ENCODE measurements around the gene FGR.

The FGR gene

DNA sequence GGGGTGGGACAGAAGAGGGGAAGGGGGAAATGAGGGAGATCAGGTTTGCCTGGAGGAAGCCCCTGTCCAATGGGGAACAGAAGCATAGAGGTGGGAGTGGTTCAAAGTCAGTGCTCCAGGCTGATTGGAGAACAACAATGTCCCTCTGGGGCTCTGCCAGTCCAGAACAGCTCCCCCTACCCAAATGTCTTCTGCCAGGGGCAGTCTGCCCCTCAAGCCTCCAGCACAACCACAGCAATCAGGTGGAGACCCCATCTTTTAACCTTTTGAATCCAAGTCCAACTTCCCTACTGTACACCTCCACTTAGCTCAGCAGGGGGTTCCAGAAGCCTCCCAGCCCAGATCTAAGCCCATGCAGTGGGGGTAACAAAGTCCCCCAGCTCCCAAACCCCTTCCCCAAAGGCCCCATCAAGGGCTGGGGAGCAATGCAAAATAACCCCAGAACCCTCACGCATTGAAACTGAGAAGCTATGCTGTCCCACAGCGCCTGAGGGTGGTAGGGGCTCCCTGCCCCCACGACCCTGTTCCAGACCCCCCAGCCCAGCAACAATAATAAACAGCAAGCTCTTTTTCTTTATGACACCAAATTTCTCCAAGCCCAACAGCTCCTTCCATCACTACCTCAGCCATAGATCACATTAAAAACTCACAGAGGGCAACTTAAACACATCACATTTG lies 34.3 kb downstream of the FGR start:
- no peak for DNase-seq (ENCODE audit: low read depth)

- DNase-seq (ENCODE audit: low read depth) = no peak
Measured at GRCh38 chr1:27599605-27600497, 35.1 kb downstream of the FGR start.

GRCh38 chr1:27598902-27599528 lies 36.0 kb downstream of the FGR start:
- DNase-seq (ENCODE audit: low read depth) = no peak

- no peak for DNase-seq (ENCODE audit: low read depth)
Measured at GRCh38 chr1:27598295-27598687, 36.7 kb downstream of the FGR start.

DNA sequence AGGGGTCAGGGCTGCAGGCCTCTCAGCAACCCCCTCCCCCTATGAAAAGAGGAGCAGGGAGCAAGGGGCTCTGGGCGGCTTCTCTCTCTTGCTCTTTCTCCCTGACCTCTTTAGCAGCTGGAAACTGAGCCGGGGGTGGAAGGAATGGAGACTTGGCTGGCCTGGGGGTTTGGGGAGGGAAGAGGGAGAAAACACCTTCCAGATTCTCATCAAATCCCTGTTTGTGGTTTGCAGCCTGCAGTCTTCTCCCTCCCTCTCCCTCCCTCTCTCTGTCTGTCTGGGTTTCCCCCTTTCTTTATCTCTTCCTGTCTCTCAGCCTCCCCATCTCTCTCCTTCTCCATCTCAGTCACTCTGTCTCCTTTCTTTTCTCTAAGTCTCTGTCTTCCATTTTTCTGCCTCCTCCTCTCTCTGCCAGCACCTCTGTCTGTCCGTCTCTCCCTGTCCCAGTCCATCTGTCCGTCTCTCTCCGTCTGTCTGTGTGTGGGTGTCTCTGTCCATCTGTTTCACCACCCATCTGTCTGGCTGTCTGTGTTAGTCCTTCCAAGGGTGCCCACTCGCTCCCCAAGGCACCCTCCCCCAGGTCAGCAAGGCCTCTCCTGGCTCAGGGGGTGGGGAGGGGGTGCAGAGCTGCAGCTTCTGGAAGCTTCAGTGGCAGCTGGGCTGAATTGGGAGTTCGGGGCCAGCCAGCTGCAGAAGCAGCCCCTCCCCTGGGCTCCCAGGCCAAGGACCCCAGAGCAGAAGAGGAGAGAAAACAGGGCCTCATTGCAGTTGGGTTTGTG lies 37.3 kb downstream of the FGR start:
- no peak for DNase-seq (ENCODE audit: low read depth)

DNA sequence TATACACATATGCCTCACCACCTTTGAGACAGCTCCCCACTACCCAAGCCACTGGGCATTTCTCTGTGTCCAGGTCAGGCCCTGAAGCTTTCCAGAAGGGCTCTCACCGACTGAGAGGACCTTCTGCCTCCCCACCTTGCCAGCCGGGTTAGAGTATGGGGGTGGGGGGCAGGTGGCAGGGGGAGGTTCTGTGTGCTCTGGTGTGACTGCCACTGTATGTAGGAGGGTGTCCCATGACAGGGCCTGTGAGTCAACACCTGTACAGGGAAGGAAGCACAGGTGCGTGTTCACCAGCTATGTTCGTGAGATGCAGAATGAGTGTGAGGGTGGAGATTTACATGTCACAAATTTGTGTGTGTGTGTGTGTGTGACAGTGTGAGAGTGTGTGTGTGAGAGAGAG lies 38.0 kb downstream of the FGR start:
- DNase-seq (ENCODE audit: low read depth) = no peak

GRCh38 chr1:27596261-27596660 lies 38.7 kb downstream of the FGR start:
- DNase-seq (ENCODE audit: low read depth) = no peak

- no peak for DNase-seq (ENCODE audit: low read depth)
Measured at GRCh38 chr1:27595597-27595996, 39.4 kb downstream of the FGR start.

DNA sequence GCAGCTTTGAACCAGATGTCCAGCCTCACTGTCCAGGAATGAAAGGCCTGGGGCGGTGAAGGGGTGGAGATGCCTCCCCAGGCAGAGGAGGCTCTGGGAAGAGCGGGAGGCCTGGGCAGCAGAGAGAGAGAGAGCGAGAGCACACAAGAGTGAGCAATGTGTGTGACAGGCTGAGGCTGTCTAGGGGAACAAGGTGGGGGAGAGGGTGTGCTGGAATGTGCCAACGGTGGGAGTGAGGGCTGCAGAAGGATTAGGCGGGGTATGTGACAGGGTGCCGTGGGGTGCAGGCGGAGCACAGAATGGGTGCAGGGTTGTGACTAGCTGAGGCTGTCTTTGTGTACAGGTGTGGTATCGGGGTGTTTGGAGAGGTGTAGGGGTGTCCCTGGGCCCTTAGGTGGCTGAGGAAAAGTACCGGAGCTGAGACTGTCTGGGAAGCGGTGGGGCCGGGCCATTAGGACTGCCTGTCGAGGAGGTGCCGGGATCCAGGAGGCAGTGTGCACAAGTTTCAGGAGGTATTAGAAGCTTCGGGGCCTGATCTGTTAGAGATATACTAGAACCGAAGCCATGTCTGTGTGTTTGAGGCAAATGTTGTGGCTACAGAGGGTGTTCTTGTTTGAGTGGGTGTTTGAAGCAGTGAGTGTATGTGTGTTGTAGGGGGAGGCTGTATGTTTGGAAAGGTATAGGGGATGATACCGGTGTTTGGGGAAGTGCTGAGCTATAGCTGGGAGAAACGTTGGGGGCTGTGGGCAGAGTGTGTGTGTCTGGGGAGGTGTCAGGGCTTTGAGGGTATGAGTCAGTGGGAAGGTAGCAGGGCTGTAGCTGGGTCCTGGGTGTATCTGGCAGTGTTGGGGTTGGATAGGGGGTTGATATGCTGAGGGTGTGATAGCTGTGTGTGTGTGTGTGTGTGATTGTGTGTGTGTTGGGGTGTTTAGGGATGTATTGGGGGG lies 40.1 kb downstream of the FGR start:
- DNase-seq (ENCODE audit: low read depth) = no peak

- no peak for DNase-seq (ENCODE audit: low read depth)
Measured at GRCh38 chr1:27593678-27594563, 41.1 kb downstream of the FGR start.

DNA sequence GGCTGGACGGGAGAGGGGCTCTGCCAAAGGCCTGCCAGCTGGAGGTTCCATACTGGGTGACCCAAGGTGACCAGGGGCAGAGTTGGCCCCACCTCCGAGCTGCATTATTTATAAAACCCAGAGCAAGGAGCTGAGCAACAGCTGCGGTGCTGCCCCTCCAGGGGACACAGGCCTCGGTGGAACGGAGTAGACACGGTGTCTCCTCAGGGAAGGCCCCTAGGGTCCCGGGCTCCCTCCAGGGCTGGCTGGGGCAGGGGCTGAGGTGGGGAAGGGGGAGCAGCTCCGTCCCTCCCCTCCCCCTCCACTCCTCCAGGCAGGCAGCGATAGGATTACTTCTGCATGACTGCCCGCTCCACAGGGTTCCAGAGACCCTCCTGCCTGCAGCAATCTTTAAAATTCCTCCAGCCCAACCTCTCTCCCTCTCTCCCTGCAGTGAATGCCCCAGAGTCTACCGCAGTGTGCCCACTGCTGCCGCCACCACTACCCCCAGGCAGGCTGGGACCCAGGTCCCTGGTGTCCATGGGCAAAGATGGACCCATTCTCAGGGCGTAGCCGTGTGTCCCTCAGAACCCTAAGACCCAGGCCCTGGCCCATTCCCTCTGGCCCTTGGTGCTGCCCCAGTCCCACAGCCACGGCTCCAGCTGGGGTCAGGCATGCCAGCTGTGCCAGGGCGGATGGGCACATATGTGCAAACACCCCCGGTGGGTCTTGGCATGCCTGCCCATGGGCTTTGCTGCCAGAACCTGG lies 41.9 kb downstream of the FGR start:
- no peak for DNase-seq (ENCODE audit: low read depth)

GRCh38 chr1:27592232-27592930 lies 42.6 kb downstream of the FGR start:
- no peak for DNase-seq (ENCODE audit: low read depth)

- DNase-seq (ENCODE audit: low read depth) = no peak
Measured at GRCh38 chr1:27591622-27592021, 43.4 kb downstream of the FGR start.

DNA sequence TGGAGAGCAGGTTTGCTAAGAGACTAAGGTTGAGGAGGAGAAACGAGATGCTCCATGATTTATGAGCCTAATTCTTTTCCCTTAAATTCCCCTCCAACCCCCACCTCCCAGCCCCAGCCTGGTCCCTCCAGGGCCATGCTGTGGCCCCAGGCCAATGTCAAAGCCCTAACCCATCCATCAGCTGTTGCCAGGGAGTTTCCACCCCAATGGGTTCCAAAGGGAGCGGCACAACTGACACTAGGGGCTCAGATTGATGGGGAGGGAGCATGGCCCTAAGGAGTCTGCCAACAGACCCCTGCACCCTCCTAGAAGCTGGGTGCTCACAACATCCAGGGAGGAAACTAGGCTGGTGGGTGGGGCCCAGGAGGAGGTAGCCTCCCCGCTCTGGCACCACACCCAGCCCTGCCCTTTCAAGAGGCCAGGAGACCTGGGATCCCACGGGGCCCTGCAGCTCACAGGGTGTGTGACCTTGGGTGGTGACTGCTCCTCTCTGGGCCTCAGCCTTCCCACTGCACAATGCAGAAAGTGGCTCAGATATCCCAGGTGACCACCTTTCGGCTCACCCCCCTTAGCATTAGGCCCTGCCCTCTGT lies 44.0 kb downstream of the FGR start:
- no peak for DNase-seq (ENCODE audit: low read depth)

DNA sequence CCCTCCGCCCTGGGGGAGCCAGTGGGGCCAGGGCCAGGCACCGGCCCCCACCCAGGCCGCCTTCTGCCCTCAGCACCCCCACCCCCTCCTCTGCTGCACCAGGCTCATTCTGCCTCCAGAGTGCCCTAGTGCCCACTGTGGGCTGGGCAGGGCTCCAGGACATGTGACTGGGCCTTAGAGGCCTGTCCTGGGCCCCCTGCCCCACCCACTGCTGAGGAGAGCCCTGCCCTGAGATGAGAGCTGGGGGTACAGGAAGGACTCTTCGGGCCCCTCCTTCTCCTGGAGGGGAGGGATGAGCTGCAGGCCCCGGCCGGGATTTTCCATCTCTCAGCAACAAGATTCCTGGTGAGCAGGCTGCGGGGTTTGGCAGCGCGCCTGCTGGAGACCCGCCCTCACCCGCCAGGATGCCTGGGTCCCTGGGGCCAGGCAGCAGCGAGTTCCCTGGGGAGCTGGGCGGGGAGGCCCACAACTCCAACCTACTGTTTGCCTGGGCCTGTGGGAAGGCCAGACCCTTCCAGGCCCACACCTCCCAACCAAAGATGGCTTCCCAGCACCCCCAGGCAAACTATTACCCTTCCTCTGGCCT lies 45.1 kb downstream of the FGR start:
- DNase-seq (ENCODE audit: low read depth) = no peak

- DNase-seq (ENCODE audit: low read depth) = no peak
Measured at GRCh38 chr1:27589441-27589840, 45.5 kb downstream of the FGR start.

DNA sequence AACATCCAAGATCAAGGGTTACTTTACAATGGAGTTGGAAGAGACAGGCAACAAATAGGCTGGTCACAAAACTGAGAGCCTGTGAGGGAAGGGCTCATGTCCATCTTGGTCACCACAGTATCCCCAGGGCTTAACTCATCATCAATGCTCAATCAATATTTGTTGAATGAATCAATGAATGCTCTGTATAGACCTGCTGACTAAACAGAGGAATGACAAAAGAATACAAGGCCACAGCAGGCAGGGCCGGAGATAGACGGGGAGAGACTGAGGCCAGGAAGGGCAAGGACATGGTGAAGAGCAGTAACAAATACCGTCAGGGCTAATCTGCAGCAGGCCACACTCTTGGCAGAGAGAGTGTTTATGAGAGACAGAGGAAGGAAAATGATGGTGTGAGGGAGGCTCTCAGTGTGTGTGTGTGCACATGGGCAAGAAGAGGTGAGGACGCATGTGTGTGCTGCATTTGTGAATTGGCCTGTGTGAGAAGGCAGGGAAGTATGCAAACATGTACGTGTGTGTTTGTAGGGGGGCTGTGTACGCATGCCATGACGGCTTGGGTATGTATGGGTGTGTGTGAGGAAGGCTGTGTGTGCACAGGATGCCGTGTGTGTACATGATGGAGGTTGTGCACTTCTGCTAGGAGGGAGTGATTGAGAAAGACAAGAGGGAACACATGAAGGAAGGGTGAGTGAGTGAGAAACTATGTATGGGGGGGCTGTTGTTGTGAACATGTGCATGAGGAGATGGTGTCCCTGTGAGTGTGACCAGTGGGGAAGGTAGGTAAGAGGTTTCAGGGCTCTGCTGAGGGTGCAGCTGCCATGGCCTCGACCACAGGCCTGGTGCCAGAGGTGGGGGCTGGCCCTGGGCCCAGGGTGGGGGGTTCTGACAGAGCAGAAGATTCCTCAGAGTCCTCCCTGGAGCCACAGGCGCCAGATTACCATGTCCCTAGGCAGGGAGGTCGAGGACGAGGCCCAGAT lies 46.4 kb downstream of the FGR start:
- DNase-seq (ENCODE audit: low read depth) = no peak

Data from CMK (cell line).